Fibroblast of lung (primary cell): ENCODE data around the gene PTOV1. TPM values are rescaled to one million over a fixed set of nuclear protein-coding genes. Genes with fewer than 3 reads are reported as not detected.

ENCODE experiments used
- DNase-seq, 2 donors: peaks; one replicate each; pipeline versions ENCODE4 v3.0.0 to v3.0.0-alpha.2; 2010; ENCODE audit warnings: low read depth in 2 of 2
- H2AFZ ChIP-seq: 2 replicates; pipeline ENCODE4 v1.5.1; 2012; ENCODE audit warnings: low read length, control low read depth, inconsistent platforms
- H3K27ac ChIP-seq: 2 replicates; pipeline ENCODE4 v1.5.1; 2011; ENCODE audit warnings: low read length, control low read depth; ENCODE audit not compliant: insufficient read depth
- H3K27me3 ChIP-seq: 2 replicates; pipeline ENCODE4 v1.5.1; 2011; ENCODE audit warnings: mild to moderate bottlenecking, low read length; ENCODE audit not compliant: control insufficient read depth, insufficient read depth
- H3K36me3 ChIP-seq: 2 replicates; pipeline ENCODE4 v1.5.1; 2011; ENCODE audit warnings: low read length; ENCODE audit not compliant: control insufficient read depth, insufficient read depth
- H3K4me1 ChIP-seq: 2 replicates; pipeline ENCODE4 v1.5.1; 2011; ENCODE audit warnings: low read length; ENCODE audit not compliant: control insufficient read depth, insufficient read depth; ENCODE audit errors: extremely low read depth
- H3K4me2 ChIP-seq: 2 replicates; pipeline ENCODE4 v1.5.1; 2011; ENCODE audit warnings: low read length, control low read depth; ENCODE audit not compliant: insufficient read depth; ENCODE audit errors: extremely low read depth
- H3K4me3 ChIP-seq, 4 experiments: fragments of 200-600 bp in 1 of 4; sonication (generic) in 1 of 4; replicated peaks in 1 of 4; 2 replicates each; pipeline ENCODE4 v1.5.1; 2011 to 2016; ENCODE audit warnings: low read length in 4 of 4, low read depth in 3 of 4, mild to moderate bottlenecking in 3 of 4, control low read depth in 2 of 4, inconsistent platforms in 1 of 4, mixed read lengths in 1 of 4; ENCODE audit not compliant: insufficient read depth in 1 of 4; ENCODE audit errors: control extremely low read depth in 1 of 4
- H3K79me2 ChIP-seq: 2 replicates; pipeline ENCODE4 v1.5.1; 2012; ENCODE audit warnings: mild to moderate bottlenecking, low read length, inconsistent platforms; ENCODE audit not compliant: control insufficient read depth, insufficient read depth
- H3K9ac ChIP-seq: 2 replicates; pipeline ENCODE4 v1.5.1; 2011; ENCODE audit warnings: mild to moderate bottlenecking, low read length, control low read depth; ENCODE audit not compliant: insufficient read depth
- H3K9me3 ChIP-seq: 2 replicates; pipeline ENCODE4 v1.5.1; 2012; ENCODE audit warnings: low read depth, low read length; ENCODE audit not compliant: control insufficient read depth, insufficient read depth
- H4K20me1 ChIP-seq: 2 replicates; pipeline ENCODE4 v1.5.1; 2011; ENCODE audit warnings: low read length; ENCODE audit not compliant: control insufficient read depth, insufficient read depth; ENCODE audit errors: extremely low read depth
- CTCF ChIP-seq, 2 donors: IDR thresholded peaks in 1 of 2; conservative IDR thresholded peaks in 1 of 2; 1 replicate in 1 of 2; 2 replicates in 1 of 2; pipeline ENCODE4 v1.5.1; 2011 to 2012; ENCODE audit warnings: low read length in 2 of 2, control low read depth in 1 of 2, inconsistent platforms in 1 of 2, low read depth in 1 of 2, mild to moderate bottlenecking in 1 of 2
- EZH2 ChIP-seq: IDR thresholded peaks from 2 replicates; pipeline ENCODE4 v1.5.1; 2012; ENCODE audit warnings: low read length, control low read depth, mild to moderate bottlenecking; ENCODE audit errors: missing control alignments
- polyA plus RNA-seq, 2 donors: library from polyadenylated mRNA; depleted of rRNA in 1 of 2; stranded (reverse) in 1 of 2; unstranded in 1 of 2; fragments of >200 nt; gene quantifications; 2 replicates each; pipeline ENCODE4 v1.2.1, GENCODE V29; 2011 to 2012; ENCODE audit warnings: missing spikeins in 1 of 2
- total RNA-seq: library from RNA; depleted of rRNA; stranded (reverse); fragments of >200 nt; gene quantifications from 2 replicates; pipeline ENCODE4 v1.2.1, GENCODE V29; 2014

PTOV1 gene
- total and polyA plus RNA-seq, 2 donors (not counting 1 experiment from before 2014, with no cell fraction given) = 41.1 to 56.0 TPM

GRCh38 chr19:49907745-49908446, 56.9 kb downstream of the PTOV1 start:
- Histone ChIP-seq H3K36me3 (peaks cover 21% of the 10 kb centered on the region), H3K9ac (no peak overlapping the region), H3K4me2 (no peak overlapping the region), H3K27me3 (no peaks in the 10 kb centered on the region), H3K79me2 (peaks cover 2% of the 10 kb centered on the region), H3K9me3 (no peaks in the 10 kb centered on the region), H4K20me1 (no peaks in the 10 kb centered on the region), H3K4me1 (no peaks in the 10 kb centered on the region), H2AFZ (no peak overlapping the region), H3K27ac (no peak overlapping the region), H3K4me3 (no peak overlapping the region)
- TF ChIP-seq EZH2 (no peak), CTCF (conservative IDR thresholded peaks at IDR 0.05 in 1 of 2, IDR thresholded peaks at IDR 0.05 in 1 of 2; ENCODE audit: low read depth in 1 of 2, low read length in 2 of 2) (no peak)
- DNase-seq = no peak

- DNase-seq = no peak
- Histone ChIP-seq H3K27me3 (no peaks in the 10 kb centered on the region), H4K20me1 (no peaks in the 10 kb centered on the region), H3K9ac (no peak overlapping the region), H3K79me2 (peaks cover 4% of the 10 kb centered on the region), H3K27ac (no peak overlapping the region), H3K9me3 (no peaks in the 10 kb centered on the region), H3K4me1 (no peaks in the 10 kb centered on the region), H3K4me3 (no peak overlapping the region), H3K4me2 (no peak overlapping the region), H3K36me3 (peaks cover 25% of the 10 kb centered on the region), H2AFZ (no peak overlapping the region)
- TF ChIP-seq CTCF (conservative IDR thresholded peaks at IDR 0.05 in 1 of 2, IDR thresholded peaks at IDR 0.05 in 1 of 2; ENCODE audit: low read depth in 1 of 2, low read length in 2 of 2) = no peak
- no peak for TF ChIP-seq EZH2
Measured at GRCh38 chr19:49908480-49909420, 57.8 kb downstream of the PTOV1 start.

GRCh38 chr19:49910179-49910578, 59.2 kb downstream of the PTOV1 start:
- Histone ChIP-seq H4K20me1 (no peaks in the 10 kb centered on the region), H3K9me3 (no peaks in the 10 kb centered on the region), H3K4me3 (no peak overlapping the region), H3K4me2 (no peak overlapping the region), H3K36me3 (peaks cover 25% of the 10 kb centered on the region), H3K27ac (no peak overlapping the region), H3K27me3 (no peaks in the 10 kb centered on the region), H3K79me2 (peaks cover 7% of the 10 kb centered on the region), H3K9ac (no peak overlapping the region), H3K4me1 (no peaks in the 10 kb centered on the region), H2AFZ (no peak overlapping the region)
- DNase-seq = no peak
- TF ChIP-seq EZH2 (no peak), CTCF (conservative IDR thresholded peaks at IDR 0.05 in 1 of 2, IDR thresholded peaks at IDR 0.05 in 1 of 2; ENCODE audit: low read depth in 1 of 2, low read length in 2 of 2) (no peak)
